ENCODE results near the gene ZNF507.

ZNF507 gene

DNA sequence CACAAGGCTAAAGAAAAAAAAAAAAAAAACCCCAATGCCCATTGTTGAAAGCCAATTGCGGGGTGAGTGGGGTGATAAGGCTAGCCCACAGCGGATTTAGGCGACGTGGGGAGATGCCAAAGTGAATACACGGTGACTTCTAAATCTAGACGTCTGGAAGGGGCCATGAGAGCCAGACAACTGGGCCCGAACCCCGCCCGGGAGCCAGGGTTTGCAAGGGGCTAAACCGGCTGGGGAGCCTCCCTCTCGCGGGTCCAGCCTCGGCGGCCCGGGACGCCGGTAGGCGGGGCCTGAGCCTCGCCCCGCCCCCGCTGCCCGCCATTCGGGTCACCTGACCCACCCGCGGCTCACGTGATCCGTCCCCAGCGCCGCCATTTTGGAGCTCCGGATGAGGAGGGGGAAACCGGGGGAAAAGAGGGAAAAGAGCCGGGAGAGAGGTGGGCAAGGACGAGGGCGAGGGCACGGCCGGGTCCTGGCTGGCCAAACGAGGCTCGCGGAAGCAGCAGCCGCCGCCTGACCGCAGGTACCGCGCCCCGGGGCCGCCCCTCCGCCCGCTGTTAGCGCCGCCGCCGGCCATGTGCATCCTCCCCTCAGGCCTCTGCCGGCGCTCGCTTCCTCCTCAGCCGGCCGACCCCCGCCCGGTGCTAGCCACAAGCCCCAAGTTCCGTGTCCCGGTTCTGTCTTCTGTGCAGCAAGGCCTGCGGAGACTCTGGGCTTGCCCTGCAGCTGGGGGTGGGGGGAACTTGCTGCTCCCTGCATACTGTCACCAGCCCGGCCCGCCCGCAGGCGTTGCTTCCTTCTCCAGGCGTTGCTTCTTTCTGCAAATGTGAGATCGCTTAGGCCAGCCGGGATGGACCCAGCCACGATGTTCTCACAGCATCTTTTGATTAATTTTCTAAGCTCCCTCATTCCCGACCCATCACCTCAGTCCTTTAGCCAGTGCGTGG lies at the start of gene ZNF507:
Gene ZNF507 (plus strand): TSS at position 350 of the 947 bp plus-strand sequence. CDS start 7,221 bp downstream, outside the sequence.
- peak within 1 kb of the TSS; percentile 90 for H3K4me3 ChIP-seq (ENCODE audit: low read depth, low read length)
- no peak for TF ChIP-seq CTCF (conservative IDR thresholded peaks at IDR 0.05; ENCODE audit: low read depth, low read length)
- peak; percentile 69 for DNase-seq (ENCODE audit: low read depth)

GRCh38 chr19:32296694-32297093 lies 48.7 kb upstream of the ZNF507 start:
- no peak for TF ChIP-seq CTCF (conservative IDR thresholded peaks at IDR 0.05; ENCODE audit: low read depth, low read length)
- no peak overlapping the region for H3K4me3 ChIP-seq (ENCODE audit: low read depth, low read length)
- peak; percentile 4 for DNase-seq (ENCODE audit: low read depth)

GRCh38 chr19:32302778-32303177 lies 42.6 kb upstream of the ZNF507 start:
- no peak for TF ChIP-seq CTCF (conservative IDR thresholded peaks at IDR 0.05; ENCODE audit: low read depth, low read length)
- DNase-seq (ENCODE audit: low read depth) = no peak
- H3K4me3 ChIP-seq (ENCODE audit: low read depth, low read length) = no peak overlapping the region

- TF ChIP-seq CTCF (conservative IDR thresholded peaks at IDR 0.05; ENCODE audit: low read depth, low read length) = no peak
- H3K4me3 ChIP-seq (ENCODE audit: low read depth, low read length) = no peak overlapping the region
- DNase-seq (ENCODE audit: low read depth) = no peak
Measured at GRCh38 chr19:32303193-32303592, 42.2 kb upstream of the ZNF507 start.

DNA sequence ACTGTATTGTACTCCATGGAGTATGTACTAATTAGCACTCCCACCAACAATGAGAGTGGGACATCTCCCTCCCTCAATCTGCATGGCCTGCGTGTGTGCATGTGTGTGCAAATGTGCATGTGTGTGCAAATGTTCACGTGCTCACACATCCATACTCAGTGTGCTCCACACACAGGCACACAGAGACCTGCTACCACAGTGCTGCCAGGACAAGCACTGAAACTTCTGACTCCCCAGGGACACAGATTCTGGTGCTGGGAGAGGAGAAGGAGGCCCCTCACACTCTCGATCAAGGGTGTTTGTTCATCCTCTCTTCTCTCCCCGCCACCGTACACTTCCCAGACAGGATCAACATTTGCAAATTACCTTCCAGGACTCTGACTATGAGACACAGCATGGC lies 37.8 kb upstream of the ZNF507 start:
- DNase-seq (ENCODE audit: low read depth) = no peak
- no peak for TF ChIP-seq CTCF (conservative IDR thresholded peaks at IDR 0.05; ENCODE audit: low read depth, low read length)
- no peak overlapping the region for H3K4me3 ChIP-seq (ENCODE audit: low read depth, low read length)

DNA sequence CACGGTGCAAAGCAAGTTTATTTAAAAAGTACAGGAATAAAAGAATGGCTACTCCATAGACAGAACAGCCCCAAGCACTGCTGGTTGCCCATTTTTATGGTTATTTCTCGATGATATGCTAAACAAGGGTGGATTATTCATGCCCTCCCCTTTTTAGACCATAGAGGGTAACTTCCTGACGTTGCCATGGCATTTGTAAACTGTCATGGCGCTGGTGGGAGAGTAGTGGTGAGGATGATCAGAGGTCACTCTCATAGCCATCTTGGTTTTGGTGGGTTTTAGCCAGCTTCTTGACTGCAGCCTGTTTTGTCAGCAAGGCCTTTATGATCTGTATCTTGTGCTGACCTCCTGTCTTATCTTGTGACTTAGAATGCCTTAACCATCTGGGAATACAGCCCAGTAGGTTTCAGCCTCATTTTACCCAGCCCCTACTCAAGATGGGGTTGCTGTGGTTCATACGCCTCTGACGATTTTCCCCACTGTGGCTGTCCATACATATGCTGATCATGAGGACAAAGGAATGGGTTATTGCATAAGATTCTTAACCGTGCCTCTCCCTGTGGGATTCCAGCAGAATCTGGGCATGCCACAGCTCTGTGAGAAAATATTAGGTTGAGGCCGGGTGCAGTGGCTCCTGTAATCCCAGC lies 36.9 kb upstream of the ZNF507 start:
- no peak for TF ChIP-seq CTCF (conservative IDR thresholded peaks at IDR 0.05; ENCODE audit: low read depth, low read length)
- DNase-seq (ENCODE audit: low read depth) = peak; percentile 9
- no peak overlapping the region for H3K4me3 ChIP-seq (ENCODE audit: low read depth, low read length)

Data from choroid plexus epithelial cell (primary cell).